ENCODE results near the gene RNF212.
"Not testable (repeated sequence)": the region's sequence is repeated elsewhere in the genome, so short reads cannot be mapped to it uniquely, and the experiment has no call there.

The RNF212 gene

DNA sequence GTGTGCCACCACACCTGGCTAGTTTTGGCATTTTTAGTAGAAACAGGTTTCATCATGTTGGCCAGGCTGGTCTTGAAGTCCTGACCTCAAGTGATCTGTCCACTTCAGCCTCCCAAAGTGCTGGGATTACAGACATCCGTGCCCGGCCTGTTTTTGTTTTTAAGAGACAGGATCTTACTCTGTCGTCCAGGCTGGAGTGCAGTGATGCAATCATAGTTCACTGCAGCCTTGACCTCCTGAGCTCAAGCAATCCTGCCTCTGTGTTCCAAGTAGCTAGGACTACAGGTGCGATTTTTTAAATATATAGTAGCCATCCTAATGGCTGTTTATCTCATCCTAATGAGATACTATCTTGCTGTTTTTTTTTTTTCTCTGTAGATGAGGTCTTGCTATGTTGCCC, 47.6 kb downstream of the RNF212 start:
- DNase-seq (ENCODE audit: low read depth): no peak

DNA sequence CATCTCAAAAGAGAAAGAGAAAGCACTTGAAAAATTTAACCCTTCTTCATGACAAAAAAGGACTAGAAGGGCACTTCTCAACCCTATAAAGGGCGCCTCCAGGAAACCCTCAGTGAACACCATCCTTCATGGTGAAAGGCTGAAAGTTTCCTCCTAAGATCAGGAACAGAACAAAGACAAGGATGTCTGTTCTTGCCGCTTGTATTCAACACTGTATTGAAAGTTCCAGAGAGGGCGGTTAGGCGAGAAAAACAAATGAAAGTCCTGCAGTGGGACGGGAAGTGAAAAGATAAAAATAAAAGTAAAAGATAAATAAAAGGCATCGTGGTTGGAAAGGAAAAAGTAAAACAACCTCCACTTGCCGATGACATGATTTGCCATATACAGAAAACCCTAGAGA, 50.9 kb downstream of the RNF212 start:
- no peak for DNase-seq (ENCODE audit: low read depth)

DNA sequence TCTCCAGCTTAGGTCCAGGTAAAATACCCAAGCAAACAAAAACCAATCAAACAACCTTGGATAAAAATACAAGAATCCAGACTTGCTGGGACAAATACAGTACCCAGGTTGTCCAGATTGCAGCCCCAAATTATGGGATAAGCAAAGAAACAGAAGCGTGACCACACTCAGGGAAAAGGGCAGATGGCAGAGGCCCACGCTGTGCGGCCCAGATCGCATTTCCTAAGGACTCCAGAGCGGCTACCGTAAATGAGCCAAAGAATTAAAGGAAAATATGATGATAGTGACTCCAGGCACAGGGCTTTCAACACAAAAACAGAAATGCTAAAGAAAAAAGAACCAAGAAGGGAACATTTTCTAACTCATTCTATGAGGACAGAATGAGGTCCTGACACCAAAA, 51.6 kb downstream of the RNF212 start:
- DNase-seq (ENCODE audit: low read depth): no peak

DNA sequence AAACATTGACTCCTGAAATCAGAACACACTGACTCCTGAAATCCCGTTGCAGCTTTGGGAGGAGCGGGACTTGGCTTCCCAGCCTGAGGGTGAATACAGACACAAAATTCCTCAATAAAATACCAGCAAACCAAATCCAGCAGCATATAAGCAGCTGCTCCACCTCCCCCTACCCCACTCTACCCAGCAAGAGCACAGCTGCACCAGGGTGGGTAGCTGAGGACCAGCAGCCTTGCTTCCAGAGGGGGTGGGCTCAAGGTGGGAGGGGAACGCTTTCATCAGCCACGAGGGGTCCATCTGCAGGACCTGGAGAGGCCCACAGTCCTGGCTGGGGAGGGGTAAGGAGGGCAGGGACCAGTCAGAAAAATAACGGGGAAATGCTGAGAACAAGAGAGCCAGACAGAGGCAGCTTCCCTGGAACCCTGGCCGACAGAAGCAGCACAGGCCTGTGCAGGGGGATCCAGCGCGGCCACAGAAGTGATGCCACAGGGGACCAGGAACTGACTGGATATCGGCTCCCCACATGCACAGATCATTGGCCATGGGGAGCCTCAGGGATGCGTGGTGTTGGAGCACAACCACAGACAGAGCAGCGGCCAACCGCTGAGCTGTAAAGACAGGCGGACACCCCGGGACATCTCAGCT, 52.2 kb downstream of the RNF212 start:
- DNase-seq (ENCODE audit: low read depth): no peak

DNA sequence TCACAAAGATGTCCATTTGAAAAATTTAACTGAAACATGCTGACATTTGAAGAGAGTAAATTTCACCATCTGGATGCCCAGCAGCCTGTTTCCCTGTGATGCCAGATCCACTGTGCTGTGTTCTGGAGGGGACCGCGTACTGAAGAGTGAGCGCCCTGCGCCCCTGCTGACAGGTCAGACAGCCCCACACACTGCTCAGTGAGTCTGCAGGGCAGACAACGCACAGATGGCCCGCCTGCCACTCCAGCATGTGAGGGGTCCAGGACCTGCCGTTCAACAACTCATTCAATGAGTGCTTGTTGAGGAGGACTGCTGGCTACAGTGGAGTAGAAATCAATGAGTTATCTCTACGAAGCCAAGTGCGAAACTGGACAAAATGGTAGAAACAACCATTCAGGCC, 52.7 kb downstream of the RNF212 start:
- DNase-seq (ENCODE audit: low read depth): no peak

DNA sequence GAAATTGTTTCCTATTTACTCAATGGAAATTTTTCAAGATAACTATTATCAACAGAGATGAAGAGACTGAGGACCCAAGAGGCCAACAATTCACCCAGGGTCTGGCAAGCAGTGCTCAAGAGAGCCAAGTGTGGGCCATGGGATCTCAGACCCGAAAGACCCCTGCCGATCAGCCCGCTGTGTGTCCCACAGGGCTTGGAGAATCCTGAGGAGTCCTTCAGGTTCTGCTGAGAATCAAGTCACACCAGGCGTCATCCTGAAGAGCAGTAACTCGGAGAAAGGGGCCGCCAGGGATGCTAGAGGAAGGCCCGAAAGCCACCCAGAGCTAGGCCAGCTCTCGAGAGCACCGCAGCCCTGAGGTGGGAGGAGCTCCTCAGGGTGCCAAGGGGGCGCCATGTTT, 53.2 kb downstream of the RNF212 start:
- DNase-seq (ENCODE audit: low read depth): no peak

DNA sequence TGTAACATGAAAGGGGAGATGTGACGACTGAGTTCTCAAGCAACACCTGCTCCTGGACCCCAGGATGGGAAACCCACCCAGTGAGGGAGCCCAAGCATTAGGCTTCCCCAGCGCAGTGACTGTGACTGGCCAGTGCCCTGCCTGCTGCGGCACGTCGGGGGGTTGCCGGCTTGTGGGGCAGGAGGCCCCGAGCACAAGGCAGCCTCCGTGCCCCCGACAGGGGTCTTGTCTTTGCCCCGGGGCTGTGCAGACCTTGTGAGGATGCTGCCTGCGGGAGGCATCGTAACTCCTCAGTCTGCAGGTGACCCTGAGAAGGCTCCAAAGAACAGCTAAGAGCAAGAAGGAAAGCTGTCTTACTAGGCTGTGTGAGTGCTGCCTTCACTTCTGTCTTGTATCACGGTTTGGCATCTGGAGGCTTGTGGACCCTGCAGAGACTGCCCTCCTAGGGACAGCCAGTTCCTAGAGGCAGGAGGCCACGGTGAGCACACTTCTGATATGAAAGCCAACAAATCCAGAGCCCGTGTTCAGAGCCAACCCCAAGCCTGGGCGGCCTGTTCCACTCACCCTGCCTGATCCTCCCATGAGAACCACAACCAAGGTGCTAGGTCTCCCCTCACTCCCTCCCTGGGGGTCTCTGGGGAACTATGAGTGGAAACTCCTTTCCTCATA, 54.2 kb downstream of the RNF212 start:
- no peak for DNase-seq (ENCODE audit: low read depth)

DNA sequence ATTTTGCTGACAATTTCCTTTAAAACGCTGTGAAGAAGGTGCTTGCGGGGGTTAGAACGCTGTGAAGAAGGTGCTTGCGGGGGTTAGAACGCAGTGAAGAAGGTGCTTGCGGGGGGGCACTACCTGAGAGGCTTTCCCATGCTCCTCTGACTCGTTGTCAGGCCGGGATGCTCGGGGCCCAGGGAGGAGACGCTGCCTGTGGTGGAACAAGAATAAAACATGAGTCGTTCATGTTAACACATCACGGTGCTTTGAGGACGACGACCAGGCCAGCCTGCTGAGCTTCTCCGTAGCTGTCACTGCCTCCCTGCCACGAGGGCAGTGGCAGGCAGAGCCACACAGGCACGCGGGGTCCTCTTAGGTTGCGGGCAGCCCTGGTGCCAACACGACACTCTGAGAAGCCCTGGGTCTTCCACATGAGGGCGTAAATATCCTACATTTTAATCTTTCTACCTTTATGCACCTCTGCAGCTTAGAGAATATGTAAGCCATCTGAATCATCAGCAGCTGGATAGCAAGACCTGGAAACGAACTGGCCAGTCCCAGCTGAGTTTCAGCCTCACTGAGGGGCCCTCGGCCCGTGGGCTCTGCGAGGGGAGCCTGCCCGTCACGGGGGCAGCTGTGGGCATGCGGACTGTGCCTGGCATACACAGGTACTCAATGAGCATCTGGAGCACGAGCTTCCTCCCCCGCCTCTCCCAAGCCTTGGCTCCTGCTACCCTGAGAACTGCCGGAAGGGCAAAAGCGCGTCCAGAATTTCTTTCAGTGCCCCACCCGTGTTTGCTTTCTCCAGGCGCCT, 55.0 kb downstream of the RNF212 start:
- DNase-seq (ENCODE audit: low read depth): no peak

DNA sequence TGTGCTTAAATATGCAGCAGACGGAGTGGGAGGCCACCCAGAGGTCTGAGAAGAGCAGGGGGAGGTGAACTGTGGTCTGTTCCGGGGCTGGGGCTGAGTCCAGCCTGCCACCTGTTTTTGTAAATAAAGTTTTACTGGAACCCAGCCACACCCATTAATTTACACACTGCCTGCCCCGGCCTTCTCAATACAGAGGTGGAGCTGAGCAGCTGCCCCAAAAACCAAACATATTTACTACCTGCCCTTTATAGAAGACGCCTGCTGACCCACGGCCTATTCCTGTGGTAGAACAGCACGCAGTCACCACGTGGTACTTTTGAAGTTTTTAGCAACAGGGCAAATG, 56.0 kb downstream of the RNF212 start:
- DNase-seq (ENCODE audit: low read depth): no peak

DNA sequence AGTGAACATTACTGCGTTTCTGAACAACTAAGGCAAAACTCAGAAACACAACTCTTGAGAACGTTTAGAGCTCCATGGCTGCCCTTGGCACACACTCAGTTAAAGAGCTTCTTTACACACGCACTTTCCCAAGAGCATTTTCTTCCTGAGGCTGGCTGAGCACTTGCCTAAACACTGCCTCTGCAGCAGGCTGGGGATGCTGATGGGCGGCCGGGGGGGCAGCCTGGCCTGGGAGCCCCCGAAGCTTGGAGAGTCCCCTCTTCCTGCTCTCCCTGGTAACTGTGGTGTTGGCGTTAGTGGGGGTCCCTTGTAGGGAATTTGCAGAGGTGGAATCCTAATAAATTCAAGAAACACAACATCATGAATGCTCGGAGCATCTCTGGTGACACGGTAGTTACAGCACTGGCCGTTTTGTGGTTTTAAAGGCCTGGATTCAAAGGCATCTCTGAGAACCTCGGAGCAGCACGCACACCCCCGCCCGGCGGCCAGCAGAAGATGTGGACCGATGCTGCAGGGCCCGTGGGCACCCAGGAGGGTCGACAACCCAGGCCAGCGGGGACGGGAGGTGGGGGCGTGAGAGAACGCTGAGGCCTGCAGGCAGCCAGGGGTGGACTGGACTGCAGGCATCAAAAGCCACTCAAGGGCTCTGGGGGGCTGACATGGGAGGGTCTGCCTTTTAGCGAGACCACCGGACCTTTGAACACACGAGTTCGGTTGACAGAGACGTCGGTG, 56.5 kb downstream of the RNF212 start:
- DNase-seq (ENCODE audit: low read depth): no peak

DNA sequence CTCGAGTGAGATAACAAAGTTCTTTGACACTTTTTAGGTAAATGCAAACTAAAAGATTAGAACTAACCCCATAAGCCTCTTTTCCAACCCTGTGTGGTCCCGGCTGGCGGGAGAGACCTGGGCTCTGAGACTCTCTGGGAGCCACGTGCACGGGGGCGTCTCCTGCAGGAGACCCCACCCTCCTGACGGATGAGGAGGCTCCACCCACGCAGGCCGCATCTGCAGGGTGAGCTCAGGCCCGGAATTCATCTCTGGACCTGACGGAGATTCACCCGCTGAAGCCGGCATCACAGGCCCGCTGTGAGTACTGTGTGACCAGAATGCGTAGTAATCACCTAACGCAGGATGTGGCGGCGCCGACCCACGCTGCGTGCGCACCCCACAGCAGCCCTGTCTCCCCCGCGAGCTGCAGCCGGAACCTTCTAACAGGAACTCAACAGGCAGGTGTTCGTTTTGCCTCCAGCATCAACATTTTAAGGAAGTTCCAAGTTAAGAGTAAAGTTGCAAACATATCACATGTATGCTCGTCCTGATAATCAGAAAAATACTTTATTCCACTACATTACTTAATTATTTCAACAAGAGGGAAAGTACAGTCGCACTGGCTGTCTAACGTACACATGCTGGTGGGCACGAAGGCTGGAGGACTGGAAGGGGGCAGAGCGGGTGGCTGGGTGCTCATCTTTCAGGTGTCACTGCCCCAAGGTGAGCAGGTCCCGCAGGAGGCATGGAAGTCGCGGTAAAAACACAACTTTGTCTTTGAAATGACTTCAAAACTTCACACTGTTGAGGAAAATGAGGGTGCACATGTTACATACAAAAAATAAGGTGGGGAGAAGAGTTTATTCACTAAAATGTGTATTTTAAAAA, 57.4 kb downstream of the RNF212 start:
- peak; percentile 70 for DNase-seq (ENCODE audit: low read depth)

DNA sequence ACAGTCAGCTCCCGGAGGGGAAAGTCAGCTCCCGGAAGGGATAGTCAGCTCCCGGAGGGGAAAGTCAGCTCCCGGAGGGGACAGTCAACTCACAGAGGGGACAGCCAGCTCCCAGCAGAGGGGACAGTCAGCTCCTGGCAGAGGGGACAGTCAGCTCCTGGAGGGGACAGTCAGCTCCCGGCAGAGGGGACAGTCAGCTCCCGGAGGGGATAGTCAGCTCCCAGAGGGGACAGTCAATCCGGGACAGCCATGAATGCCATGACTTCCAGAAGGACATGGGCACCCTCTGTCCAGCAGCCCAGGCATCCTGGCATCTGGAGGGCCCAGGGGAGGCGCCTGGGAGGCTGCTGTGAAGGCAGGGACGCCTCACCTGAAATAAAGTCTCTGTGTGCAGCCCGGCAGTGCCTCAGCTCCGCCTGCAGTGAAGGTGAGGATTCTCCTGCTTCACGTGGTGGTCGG, 58.1 kb downstream of the RNF212 start:
- DNase-seq (ENCODE audit: low read depth): not testable (repeated sequence)

DNA sequence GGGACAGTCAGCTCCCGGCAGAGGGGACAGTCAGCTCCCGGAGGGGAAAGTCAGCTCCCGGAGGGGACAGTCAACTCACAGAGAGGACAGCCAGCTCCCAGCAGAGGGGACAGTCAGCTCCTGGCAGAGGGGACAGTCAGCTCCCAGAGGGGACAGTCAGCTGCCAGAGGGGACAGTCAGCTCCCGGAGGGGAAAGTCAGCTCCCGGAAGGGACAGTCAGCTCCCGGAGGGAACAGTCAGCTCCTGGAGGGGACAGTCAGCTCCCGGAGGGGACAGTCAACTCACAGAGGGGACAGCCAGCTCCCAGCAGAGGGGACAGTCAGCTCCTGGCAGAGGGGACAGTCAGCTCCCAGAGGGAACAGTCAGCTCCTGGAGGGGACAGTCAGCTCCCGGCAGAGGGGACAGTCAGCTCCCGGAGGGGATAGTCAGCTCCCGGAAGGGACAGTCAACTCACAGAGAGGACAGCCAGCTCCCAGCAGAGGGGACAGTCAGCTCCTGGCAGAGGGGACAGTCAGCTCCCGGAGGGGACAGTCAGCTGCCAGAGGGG, 58.6 kb downstream of the RNF212 start:
- DNase-seq (ENCODE audit: low read depth): not testable (repeated sequence)

DNA sequence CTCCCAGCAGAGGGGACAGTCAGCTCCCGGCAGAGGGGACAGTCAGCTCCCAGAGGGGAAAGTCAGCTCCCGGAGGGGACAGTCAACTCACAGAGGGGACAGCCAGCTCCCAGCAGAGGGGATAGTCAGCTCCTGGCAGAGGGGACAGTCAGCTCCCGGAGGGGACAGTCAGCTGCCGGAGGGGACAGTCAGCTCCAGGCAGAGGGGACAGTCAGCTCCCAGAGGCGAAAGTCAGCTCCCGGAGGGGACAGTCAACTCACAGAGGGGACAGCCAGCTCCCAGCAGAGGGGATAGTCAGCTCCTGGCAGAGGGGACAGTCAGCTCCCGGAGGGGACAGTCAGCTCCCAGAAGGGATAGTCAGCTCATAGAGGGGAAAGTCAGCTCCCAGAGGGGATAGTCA, 59.5 kb downstream of the RNF212 start:
- not testable (repeated sequence) for DNase-seq (ENCODE audit: low read depth)

DNA sequence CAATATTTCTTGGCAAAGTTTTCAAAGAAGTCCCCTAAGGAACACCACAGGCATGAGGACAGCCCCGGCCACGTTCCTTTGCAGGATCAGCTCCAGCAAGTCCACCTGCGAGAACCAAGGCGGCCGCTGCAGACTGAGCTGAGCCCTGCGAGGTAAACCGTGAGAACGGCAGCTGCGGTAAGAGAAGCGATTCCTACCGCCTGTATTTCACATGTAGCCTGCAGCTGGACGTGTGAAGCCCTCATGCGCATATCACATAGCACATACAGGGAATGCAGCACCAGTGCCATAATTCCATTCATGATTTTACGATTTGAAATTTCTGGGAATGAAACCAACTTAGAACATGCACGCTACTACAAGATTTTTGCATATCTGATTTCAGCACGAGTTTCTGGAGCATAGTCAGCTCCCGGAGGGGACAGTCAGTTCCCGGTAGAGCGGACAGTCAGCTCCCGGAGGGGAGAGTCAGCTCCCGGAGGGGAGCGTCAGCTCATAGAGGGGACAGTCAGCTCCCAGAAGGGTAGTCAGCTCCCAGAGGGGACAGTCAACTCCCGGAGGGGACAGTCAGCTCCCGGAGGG, 60.2 kb downstream of the RNF212 start:
- no peak for DNase-seq (ENCODE audit: low read depth)

DNA sequence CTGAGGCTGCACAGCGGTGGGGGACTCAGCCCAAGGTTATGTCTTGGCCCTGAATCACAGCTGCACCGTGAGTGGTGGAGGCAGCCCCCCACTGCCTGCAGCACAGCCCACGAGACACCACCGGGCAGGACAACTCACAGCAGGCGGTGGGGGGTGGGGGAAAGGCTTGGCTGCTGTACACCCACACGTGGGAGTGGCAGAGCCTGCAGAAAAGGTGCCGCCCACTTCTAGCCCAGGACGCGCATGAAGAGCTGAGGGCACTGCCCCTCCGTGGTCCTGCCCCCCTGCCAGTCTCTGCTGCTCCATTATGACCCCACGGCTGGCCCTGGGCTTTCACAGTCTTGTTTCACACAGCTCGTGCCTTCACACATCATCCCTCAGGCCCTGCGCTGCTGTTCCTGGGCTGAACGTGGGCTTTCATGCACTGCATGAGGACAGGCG, 61.1 kb downstream of the RNF212 start:
- DNase-seq (ENCODE audit: low read depth): no peak

DNA sequence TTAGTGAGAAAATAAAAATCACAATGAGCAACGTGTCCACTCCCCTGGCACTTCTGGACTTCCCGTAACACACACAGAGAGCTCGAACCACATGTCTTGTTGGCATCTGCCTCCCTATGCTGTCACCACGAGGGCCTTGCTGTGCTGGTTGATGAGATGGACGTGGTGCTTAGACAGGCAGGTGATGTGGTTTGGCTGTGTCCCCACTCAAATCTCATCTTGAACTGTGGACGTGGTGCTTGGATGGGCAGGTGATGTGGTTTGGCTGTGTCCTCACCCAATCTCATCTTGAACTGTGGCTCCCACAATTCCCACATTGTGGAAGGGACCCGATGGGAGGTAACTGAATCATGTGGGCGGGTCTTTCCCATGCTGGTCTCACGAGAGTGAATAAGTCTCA, 61.9 kb downstream of the RNF212 start:
- no peak for DNase-seq (ENCODE audit: low read depth)

DNA sequence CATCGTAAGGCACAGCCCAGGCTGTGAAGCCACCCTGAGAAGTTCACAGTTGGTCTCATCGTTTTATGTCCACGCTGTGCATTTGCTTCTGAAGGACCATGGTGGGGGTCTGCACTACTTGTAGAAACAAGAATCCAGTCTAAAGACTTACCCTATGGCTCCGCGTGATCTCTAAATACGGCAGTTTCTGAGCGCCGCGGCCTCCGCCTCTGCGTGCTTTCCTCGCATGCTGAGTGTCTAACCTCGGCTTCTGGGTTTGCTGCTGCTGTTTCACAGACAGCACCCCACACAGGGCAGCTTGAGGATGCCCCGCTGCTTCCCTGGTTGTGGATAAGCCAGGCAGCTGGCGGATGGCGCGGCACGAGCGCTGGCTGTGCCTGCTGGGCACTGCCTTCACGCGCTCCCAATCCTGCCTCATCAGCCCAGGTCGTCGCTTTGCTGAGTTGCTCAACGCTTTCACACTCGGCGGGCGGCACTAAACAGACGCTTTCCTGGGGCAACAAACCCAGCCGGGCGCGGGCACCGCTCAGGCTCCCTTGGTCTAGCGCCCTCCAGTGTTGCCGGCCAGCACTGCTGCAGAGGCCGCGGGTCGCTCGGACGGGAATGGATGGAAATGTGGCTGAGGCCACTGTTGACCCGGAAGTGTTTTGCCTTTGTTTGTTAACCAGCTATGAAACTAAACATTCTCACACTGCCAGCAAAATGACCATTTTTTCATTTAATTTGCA, 62.7 kb downstream of the RNF212 start:
- no peak for DNase-seq (ENCODE audit: low read depth)

DNA sequence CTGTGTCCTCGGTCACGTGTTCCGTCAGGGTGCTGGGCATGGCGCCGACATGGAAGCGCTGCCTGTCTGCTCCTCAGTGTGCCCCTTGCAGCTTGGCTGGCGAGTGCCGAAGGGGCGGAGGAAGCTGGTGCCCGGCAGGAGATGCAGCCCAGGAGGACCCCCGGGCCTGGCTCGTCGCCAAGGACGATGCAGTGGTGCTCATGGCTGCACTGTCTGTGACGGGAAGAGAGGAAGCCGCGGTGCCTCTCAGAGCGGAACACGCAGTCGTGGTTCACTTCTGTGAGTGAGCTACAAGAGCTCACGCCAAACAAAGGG, 63.8 kb downstream of the RNF212 start:
- no peak for DNase-seq (ENCODE audit: low read depth)
